IPS-18c (cell line): ENCODE data around the gene KLHL9.

Experiments
- H3K4me3 ChIP-seq: 2 replicates; pipeline ENCODE4 v1.7.0; 2013; ENCODE audit warnings: low read depth, mild to moderate bottlenecking, low read length, moderate library complexity; ENCODE audit not compliant: insufficient read depth
- H3K9me3 ChIP-seq: one replicate; pipeline ENCODE4 v1.6.1; 2013; ENCODE audit warnings: mild to moderate bottlenecking, low read length, moderate library complexity; ENCODE audit not compliant: control insufficient read depth, insufficient read depth

The KLHL9 gene

GRCh38 chr9:21326526-21327139 is 8.6 kb downstream of the KLHL9 start:
- H3K4me3 ChIP-seq, result no peak overlapping the region
- no peaks in the 10 kb centered on the region for H3K9me3 ChIP-seq

GRCh38 chr9:21324047-21324446 is 11.2 kb downstream of the KLHL9 start:
- Histone ChIP-seq H3K9me3 (no peaks in the 10 kb centered on the region), H3K4me3 (no peak overlapping the region)

- Histone ChIP-seq H3K9me3 (no peaks in the 10 kb centered on the region), H3K4me3 (no peak overlapping the region)
These were observed 12.2 kb downstream of the KLHL9 start for GRCh38 chr9:21322911-21323461.

GRCh38 chr9:21320465-21320864 is 14.7 kb downstream of the KLHL9 start:
- Histone ChIP-seq H3K9me3 (no peaks in the 10 kb centered on the region), H3K4me3 (no peak overlapping the region)

GRCh38 chr9:21317956-21318923 is 17.0 kb downstream of the KLHL9 start:
- H3K4me3 ChIP-seq, result no peak overlapping the region
- H3K9me3 ChIP-seq, result no peaks in the 10 kb centered on the region

GRCh38 chr9:21316860-21317259 is 18.3 kb downstream of the KLHL9 start:
- no peaks in the 10 kb centered on the region for H3K9me3 ChIP-seq
- H3K4me3 ChIP-seq, result no peak overlapping the region

- Histone ChIP-seq H3K4me3 (no peak overlapping the region), H3K9me3 (no peaks in the 10 kb centered on the region)
These were observed 19.0 kb downstream of the KLHL9 start for GRCh38 chr9:21316032-21316842.

GRCh38 chr9:21314152-21314551 is 21.1 kb downstream of the KLHL9 start:
- Histone ChIP-seq H3K9me3 (no peaks in the 10 kb centered on the region), H3K4me3 (no peak overlapping the region)

- H3K4me3 ChIP-seq, result no peak overlapping the region
- no peaks in the 10 kb centered on the region for H3K9me3 ChIP-seq
These were observed 23.3 kb downstream of the KLHL9 start for GRCh38 chr9:21311889-21312288.

- H3K4me3 ChIP-seq, result no peak within 1 kb of the TSS
- no peaks in the 10 kb centered on the region for H3K9me3 ChIP-seq
These were observed 30.0 kb downstream of the KLHL9 start, which contains the start of gene IFNA5 for GRCh38 chr9:21305213-21305612. TSS of gene IFNA5 (minus strand) at chr9:21305313. CDS start at chr9:21305256, 57 bp downstream.

- no peak overlapping the region for H3K4me3 ChIP-seq
These were observed 39.2 kb downstream of the KLHL9 start for GRCh38 chr9:21295992-21296391.

GRCh38 chr9:21294904-21295538 is 40.2 kb downstream of the KLHL9 start:
- H3K9me3 ChIP-seq, result no peaks in the 10 kb centered on the region
- no peak overlapping the region for H3K4me3 ChIP-seq

More at GRCh38 chr9:21295992-21296391, 39.2 kb downstream of the KLHL9 start:
- no peaks in the 10 kb centered on the region for H3K9me3 ChIP-seq

- Histone ChIP-seq H3K9me3 (no peaks in the 10 kb centered on the region), H3K4me3 (no peak overlapping the region)
These were observed 40.8 kb downstream of the KLHL9 start for GRCh38 chr9:21294364-21294774.

- Histone ChIP-seq H3K9me3 (no peaks in the 10 kb centered on the region), H3K4me3 (no peak overlapping the region)
These were observed 45.4 kb downstream of the KLHL9 start for GRCh38 chr9:21289848-21290247.

GRCh38 chr9:21287280-21287679 is 47.9 kb downstream of the KLHL9 start:
- H3K9me3 ChIP-seq, result no peaks in the 10 kb centered on the region

GRCh38 chr9:21286659-21287058 is 48.5 kb downstream of the KLHL9 start:
- Histone ChIP-seq H3K9me3 (no peaks in the 10 kb centered on the region), H3K4me3 (no peak overlapping the region)

More at GRCh38 chr9:21287280-21287679, 47.9 kb downstream of the KLHL9 start:
- no peak overlapping the region for H3K4me3 ChIP-seq

GRCh38 chr9:21286099-21286498 is 49.1 kb downstream of the KLHL9 start:
- Histone ChIP-seq H3K4me3 (no peak overlapping the region), H3K9me3 (no peaks in the 10 kb centered on the region)
